Mononuclear cell (primary cell): ENCODE measurements around the gene NSMCE4A. TPM values are rescaled to one million over a fixed set of nuclear protein-coding genes. Genes with fewer than 3 reads are reported as not detected.
"Not testable (repeated sequence)": the region's sequence is repeated elsewhere in the genome, so short reads cannot be mapped to it uniquely, and the experiment has no call there.

Experiments
- H3K27me3 ChIP-seq: 2 replicates; pipeline ENCODE4 v1.6.0; 2011; ENCODE audit warnings: low read length, control low read depth; ENCODE audit not compliant: insufficient read depth
- H3K4me1 ChIP-seq: 2 replicates; pipeline ENCODE4 v1.5.1; 2011; ENCODE audit warnings: mild to moderate bottlenecking, low read length, control low read depth; ENCODE audit not compliant: insufficient read depth
- H3K4me3 ChIP-seq: 2 replicates; pipeline ENCODE4 v1.5.1; 2011; ENCODE audit warnings: mild to moderate bottlenecking, low read length, moderate library complexity
- H3K9me3 ChIP-seq: 2 replicates; pipeline ENCODE4 v1.5.1; 2011; ENCODE audit warnings: low read depth, mild to moderate bottlenecking, control low read depth, low read length
- total RNA-seq: library from RNA; depleted of rRNA; stranded (reverse); fragments of >200 nt; gene quantifications from one replicate; pipeline ENCODE4 v1.2.3, GENCODE V29; 2012

Gene NSMCE4A, protein sequence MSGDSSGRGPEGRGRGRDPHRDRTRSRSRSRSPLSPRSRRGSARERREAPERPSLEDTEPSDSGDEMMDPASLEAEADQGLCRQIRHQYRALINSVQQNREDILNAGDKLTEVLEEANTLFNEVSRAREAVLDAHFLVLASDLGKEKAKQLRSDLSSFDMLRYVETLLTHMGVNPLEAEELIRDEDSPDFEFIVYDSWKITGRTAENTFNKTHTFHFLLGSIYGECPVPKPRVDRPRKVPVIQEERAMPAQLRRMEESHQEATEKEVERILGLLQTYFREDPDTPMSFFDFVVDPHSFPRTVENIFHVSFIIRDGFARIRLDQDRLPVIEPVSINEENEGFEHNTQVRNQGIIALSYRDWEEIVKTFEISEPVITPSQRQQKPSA
- 26.4 TPM for total RNA-seq

DNA sequence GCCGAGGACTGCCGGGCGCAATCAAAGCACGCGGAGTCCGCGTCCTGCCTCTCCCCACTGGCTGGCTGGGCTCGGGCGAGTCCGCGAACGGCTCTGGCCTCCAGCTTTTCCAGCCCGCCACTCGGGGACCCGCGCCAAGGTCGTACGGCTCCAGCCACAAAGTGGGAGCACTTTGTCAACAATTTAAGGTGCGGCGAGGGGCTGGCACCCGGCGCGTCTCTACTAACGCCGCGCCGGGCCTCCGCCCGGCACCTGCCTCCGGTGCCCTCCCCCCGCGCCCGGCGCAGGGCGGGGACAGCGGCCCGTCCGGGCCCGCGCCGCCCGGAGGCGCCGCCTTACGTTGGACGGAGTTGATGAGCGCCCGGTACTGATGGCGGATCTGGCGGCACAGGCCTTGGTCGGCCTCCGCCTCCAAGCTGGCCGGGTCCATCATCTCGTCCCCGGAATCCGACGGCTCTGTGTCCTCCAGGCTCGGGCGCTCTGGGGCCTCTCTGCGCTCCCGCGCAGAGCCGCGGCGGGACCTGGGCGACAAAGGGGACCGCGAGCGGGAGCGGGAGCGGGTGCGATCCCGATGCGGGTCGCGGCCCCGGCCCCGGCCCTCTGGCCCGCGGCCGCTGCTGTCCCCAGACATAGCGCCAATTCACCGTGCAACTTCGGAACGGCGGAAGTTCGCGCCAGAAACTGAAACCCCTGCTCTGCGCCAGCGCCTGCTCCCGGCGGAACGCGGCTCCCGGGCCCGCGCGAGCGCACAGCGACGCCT is at the start of gene NSMCE4A:
Gene NSMCE4A (minus strand): TSS at position 683 of the 760 bp plus-strand sequence. CDS start 52 bp downstream, at position 631.
- Histone ChIP-seq H3K4me3 (peak within 1 kb of the TSS; percentile 87), H3K9me3 (no peaks in the 10 kb centered on the region), H3K27me3 (no peaks in the 10 kb centered on the region), H3K4me1 (peaks cover 22% of the 10 kb centered on the region)

DNA sequence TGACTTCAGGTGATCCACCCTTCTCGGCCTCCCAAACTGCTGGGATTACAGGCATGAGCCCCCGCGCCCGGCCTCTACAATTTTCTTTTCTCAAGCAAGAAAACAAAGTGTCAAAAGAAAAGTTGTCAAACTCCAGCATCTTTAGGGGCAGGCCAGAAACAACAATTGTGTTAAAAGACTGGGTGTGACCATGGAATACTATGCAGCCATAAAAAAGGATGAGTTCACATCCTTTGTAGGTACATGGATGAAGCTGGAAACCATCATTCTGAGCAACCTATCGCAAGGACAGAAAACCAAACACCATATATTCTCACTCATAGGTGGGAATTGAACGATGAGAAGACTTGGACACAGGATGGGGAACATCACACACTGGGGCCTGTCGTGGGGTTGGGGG is 48.2 kb upstream of the NSMCE4A start:
- not testable (repeated sequence) for H3K4me3 ChIP-seq, H3K4me1 ChIP-seq, H3K9me3 ChIP-seq, H3K27me3 ChIP-seq

DNA sequence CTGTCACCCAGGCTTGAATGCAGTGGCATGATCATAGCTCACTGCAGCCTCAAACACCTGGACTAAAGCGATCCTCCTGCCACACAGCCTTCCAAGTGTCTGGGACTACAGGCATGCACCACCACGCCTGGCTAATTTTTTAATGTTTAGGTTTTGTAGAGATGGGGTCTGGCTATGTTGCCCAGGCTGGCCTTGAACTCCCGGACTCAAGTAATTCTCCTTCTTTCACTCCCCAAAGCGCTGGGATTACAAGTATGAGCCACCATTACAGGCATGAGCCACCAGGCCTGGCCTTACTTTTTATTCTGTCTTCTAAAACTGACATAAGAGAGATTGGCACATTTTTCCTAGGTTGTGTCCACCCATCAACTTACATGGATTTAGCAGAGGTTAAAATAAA is 47.3 kb upstream of the NSMCE4A start:
- Histone ChIP-seq H3K27me3 (no peaks in the 10 kb centered on the region), H3K9me3 (no peaks in the 10 kb centered on the region), H3K4me3 (no peak overlapping the region), H3K4me1 (no peaks in the 10 kb centered on the region)

DNA sequence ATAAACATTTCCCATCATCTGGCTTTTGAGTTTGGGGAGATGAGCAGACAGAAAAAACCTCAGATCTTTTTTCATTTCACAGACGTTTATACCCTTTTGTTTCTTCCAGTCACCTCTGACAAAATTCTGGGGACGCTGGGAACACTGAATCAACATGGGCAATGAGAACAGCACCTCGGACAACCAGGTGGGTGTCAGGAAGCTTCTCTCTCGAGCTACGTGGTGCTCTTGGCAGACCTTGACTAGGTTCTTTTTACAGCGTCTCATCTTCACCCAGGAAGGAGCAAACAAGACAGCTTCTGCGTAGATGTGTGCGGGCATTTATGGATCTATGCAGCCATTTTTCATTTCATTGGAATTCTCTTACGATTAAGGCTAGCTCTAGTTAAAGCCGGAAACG is 46.8 kb upstream of the NSMCE4A start:
- H3K4me1 ChIP-seq: no peaks in the 10 kb centered on the region
- no peak overlapping the region for H3K4me3 ChIP-seq
- no peaks in the 10 kb centered on the region for H3K27me3 ChIP-seq
- H3K9me3 ChIP-seq: no peaks in the 10 kb centered on the region

DNA sequence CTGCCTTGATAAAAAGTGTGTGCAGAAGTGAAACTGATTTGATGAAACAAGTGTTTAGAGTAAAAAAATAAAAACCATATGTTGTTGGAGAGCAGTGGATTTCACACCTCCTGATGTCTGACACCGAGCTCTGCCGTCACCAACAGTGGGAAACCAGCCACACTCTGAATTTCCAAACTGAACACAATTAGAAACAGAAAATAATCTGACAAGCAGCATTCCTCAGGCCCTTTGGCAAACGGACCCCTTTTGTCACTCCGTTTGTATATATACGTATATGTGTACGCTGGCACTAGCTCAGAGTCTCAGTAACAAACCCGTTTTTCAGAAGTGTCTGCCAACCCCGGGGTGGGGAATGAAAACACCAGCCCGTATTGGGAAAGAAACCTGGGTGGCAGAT is 46.4 kb upstream of the NSMCE4A start:
- no peaks in the 10 kb centered on the region for H3K27me3 ChIP-seq
- H3K4me3 ChIP-seq: no peak overlapping the region
- no peaks in the 10 kb centered on the region for H3K9me3 ChIP-seq
- no peaks in the 10 kb centered on the region for H3K4me1 ChIP-seq

DNA sequence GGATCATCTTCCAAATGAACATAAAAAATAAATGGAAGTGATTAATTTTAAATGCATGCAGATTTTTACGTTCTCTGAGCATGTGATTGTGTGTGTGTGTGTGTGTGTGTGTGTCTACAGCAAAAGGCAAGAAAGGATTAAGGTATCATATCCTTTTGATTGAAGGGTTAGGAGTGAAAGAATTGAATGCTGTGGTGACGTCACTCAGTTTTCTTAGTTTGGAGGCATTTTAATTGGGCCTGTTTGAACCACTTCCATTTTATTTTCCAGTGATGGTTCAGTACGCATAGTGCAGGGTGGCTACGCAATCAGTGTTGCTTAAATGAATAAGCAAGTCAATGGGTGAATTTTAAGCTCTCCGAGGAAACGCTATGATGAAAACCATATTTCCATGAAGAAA is 45.2 kb upstream of the NSMCE4A start:
- no peaks in the 10 kb centered on the region for H3K27me3 ChIP-seq
- no peak overlapping the region for H3K4me3 ChIP-seq
- no peaks in the 10 kb centered on the region for H3K4me1 ChIP-seq
- H3K9me3 ChIP-seq: no peaks in the 10 kb centered on the region

DNA sequence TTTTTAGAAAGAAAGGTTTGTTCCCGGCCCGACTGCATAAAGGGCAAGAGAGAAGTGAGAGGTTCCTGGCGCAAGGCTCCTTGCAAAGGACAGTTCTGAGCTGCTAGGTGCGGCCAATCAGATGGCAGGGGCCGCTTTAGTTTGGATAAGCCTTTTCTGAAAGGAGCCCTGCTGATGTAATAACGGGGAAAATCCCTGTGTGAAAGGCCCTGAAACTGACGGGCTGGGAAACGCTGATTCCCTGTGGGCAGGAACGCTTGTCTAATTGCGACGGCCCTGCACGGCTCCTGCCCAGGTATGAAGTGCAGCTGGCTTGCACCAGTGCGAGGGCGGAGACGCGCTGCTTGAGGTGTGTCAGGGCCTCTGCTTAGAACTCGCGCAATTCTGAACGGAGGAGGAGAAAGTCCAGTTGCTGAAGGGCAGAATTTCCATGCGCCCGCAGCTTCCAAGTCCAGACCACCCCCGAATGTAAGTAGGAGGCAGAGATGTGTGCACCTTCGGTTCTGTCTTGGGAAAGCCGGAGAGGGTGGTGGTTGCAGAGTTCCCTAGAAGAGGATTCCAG is 44.5 kb upstream of the NSMCE4A start:
- Histone ChIP-seq H3K27me3 (no peaks in the 10 kb centered on the region), H3K4me1 (no peaks in the 10 kb centered on the region), H3K4me3 (no peak overlapping the region), H3K9me3 (no peaks in the 10 kb centered on the region)

DNA sequence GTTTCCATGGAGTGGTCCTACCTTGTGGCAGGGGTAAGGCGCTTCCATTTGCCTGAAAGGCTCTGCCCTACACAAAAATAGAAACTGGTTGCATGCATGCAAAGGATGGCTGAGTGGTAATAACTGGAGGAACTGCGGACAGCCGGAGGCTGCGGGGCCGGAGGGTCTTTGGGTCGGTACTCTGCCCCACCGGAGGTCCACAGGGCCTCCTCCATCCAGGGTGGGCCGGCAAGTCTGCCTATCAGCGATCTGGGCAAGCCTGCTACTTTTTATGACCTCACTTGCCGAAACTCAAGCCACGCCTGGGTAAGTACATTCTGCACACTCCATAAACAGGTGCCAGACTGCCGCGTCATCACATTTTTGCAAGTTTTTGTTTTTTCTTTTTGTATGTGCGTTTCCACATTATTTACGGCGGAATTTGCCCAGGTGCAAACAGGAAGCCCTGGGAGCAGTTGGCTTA is 44.0 kb upstream of the NSMCE4A start:
- Histone ChIP-seq H3K4me3 (no peak overlapping the region), H3K9me3 (no peaks in the 10 kb centered on the region), H3K27me3 (no peaks in the 10 kb centered on the region), H3K4me1 (no peaks in the 10 kb centered on the region)

DNA sequence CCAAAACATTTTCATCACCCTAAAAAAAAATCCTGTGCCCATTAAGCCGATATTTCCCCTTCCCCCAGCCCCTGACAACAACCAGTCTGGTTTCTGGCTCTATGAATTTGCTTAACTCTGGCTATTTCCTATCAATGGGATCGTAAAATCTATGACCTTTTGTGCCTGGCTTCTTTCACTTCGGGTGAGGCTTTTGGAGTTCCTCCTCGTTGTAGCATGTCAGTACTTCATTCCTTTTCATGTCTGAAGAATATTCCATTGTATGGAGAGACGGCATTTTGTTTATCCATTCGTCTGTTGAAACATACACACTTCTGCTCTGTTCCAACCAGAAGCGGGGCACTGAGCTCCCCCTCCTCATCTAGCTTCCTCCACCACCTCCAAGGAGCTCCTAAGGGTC is 43.5 kb upstream of the NSMCE4A start:
- H3K9me3 ChIP-seq: no peaks in the 10 kb centered on the region
- H3K27me3 ChIP-seq: no peaks in the 10 kb centered on the region
- H3K4me1 ChIP-seq: no peaks in the 10 kb centered on the region
- no peak overlapping the region for H3K4me3 ChIP-seq

DNA sequence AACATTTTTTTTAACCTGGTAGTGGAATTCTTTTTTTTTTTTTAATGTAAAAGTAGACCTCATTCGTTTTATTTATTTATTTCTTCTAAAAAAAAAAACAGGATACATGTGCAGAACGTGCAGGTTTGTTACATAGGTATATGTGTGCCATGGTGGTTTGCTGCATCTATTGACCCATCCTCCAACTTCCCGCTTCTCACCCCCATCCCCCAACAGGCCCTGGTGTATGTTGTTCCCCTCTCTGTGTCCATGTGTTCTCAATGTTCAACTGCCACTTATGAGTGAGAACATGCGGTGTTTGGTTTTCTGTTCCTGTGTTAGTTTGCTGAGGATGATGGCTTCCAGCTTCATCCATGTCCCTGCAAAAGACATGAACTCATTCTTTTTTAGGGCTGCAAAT is 42.9 kb upstream of the NSMCE4A start:
- H3K4me1 ChIP-seq, H3K4me3 ChIP-seq, H3K27me3 ChIP-seq, H3K9me3 ChIP-seq: not testable (repeated sequence)

DNA sequence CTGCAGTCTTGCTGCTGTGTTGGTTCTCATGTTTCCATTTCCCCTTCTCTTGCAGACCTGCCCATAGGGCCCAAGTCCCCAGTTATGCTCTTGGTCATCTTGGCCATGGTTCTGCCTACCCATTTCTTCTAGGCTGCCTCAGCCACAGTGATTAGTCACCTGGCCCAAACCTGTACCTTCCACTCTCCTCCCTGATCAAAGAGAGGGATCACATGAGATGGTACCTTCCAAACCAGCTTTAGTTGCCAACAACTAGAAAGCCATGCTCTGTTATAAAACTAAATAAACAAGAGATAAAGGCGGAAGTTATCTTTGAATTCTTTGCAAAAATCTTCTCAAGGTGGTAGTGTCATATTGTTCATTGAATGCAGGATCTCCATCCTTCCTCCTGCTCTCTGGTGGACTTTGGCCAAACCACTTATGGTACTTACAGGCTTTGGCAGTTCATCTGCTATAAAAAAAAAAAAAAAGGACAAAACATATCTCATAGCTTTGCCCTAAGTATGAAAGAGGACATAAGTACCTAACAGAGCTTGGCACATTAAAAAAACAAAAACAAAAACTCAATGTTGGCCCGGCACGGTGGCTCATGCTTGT is 39.7 kb upstream of the NSMCE4A start:
- no peaks in the 10 kb centered on the region for H3K4me1 ChIP-seq
- no peak overlapping the region for H3K4me3 ChIP-seq
- H3K27me3 ChIP-seq: no peaks in the 10 kb centered on the region
- H3K9me3 ChIP-seq: no peaks in the 10 kb centered on the region

DNA sequence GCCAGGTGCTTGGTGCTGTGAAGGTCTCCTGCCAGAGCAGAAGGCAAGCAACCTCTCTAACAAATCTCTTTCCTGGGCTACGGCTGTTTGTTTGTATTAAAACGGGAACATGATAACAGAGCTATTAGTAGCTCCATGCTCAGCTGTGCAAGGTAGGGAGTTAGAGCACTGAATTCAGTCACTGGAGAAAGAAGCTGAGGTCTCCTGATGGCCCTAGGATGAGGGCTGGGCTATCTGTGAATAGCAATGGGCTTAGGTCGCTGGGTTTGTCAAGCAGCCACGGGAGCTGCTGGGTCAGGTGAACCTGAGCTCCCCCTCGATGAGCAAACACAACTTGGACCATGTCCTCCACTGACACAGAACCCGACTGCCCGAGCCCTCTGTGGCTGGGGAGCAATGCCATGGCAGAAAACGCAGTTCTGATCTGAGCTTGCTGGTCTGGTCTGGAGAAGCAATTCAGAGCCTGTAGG is 38.3 kb upstream of the NSMCE4A start:
- H3K27me3 ChIP-seq: no peaks in the 10 kb centered on the region
- no peaks in the 10 kb centered on the region for H3K9me3 ChIP-seq
- H3K4me1 ChIP-seq: no peaks in the 10 kb centered on the region
- no peak overlapping the region for H3K4me3 ChIP-seq

DNA sequence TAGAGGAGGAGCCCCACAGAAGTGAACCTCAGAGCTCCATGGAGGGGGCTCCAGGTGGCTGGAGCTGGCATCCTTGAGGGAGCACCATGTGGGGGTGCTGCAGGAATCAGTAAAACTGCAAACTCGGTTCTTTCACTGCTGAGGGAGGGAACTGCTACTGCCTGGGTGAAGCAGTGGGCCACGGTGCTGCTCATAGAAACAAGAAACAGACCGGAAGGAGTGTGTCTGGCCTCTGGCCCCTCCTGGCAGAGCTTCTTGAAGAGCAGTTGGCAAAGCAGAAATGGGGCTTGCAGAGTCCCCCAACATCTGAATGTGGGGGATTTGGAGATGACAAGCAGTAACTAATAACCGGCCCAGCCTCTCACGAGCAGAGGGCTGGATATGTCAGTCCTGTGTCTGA is 37.7 kb upstream of the NSMCE4A start:
- Histone ChIP-seq H3K27me3 (no peaks in the 10 kb centered on the region), H3K4me1 (no peaks in the 10 kb centered on the region), H3K4me3 (no peak overlapping the region), H3K9me3 (no peaks in the 10 kb centered on the region)

DNA sequence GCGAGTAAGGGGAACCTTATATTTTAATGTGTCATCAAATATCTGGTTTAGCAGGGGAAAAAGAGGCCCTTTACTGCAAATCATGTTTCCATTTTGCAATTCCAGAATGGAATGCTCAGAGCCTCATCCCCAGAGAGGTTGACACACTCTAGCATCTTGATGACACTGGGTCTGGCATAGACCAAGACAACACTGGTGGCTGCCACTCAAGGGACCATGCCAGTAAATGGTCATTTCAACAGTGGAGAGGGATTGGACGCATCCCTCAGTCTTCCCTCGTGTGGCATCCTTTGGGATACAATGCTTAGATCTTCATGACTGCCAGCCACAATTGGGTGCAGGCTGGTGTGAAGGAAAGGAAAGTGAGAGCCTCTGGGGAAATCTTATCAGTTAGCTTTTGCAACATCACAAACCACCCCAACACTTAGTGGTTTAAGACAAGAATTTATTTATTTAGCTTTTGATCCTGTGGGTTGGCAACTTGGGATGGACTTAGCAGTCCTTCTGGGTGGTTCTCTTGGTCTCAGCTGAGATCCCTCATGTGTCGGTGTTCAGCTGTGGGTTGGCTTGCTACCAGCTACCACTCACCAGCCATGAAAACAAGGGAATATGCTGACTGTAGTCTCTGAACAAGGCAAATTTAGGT is 35.5 kb upstream of the NSMCE4A start:
- Histone ChIP-seq H3K4me3 (no peak overlapping the region), H3K9me3 (no peaks in the 10 kb centered on the region), H3K4me1 (no peaks in the 10 kb centered on the region), H3K27me3 (no peaks in the 10 kb centered on the region)

DNA sequence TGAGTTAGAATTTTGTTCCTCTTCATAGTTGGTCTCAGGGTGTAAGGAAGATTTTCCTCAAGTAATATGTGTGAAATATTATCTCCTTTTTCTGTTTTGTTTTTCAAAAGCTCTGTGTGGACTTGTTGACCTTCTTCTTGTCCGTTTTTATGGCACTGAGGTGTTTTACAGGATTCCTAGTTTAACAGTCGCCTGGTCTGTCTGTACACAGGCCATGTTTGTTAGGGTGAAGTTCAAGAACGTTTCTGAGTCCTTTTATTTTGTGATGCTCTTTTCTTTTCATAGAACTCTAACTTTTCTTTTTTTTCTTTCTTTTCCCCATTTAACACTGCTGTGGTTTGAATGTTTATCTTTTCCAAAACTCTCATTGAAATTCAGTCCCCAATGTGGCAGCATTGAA is 32.4 kb upstream of the NSMCE4A start:
- no peaks in the 10 kb centered on the region for H3K27me3 ChIP-seq
- peaks cover 2% of the 10 kb centered on the region for H3K9me3 ChIP-seq
- no peaks in the 10 kb centered on the region for H3K4me1 ChIP-seq

More for the DNA sequence above, 32.4 kb upstream of the NSMCE4A start:
- H3K4me3 ChIP-seq: no peak overlapping the region
